Panc1 (cell line): ENCODE results near the gene ILK. TPM values are rescaled to one million over a fixed set of nuclear protein-coding genes. Genes with fewer than 3 reads are reported as not detected.

Source experiments
- ATAC-seq: fragments of 200-7000 bp; cut with Tn5 transposase; 2 replicates; pipeline ENCODE4 v1.9.1; 2020; ENCODE audit warnings: mild to moderate bottlenecking, moderate library complexity
- BruUV-seq: library from RNA; stranded (reverse); fragments of 400-500 nt; replicated peaks from 2 replicates; lab custom pipeline; 2021; lab: Mats Ljungman, UMichigan
- CTCF ChIA-PET: fragments of 300-600 bp; sonication (Branson Sonifier 250); formaldehyde crosslinking; loops from one replicate; lab custom pipeline; 2022; ENCODE audit warnings: antibody characterized with exemption; lab: Charles Lee
- POLR2A ChIA-PET: fragments of 300-600 bp; sonication (Branson Sonifier 250); formaldehyde crosslinking; loops from one replicate; lab custom pipeline; 2022; ENCODE audit warnings: antibody characterized with exemption; lab: Charles Lee
- DNase-seq: peaks from one replicate; pipeline ENCODE4 v3.0.0-alpha.2; 2010; ENCODE audit warnings: low read depth, low spot score
- H3K27ac ChIP-seq: 2 replicates; pipeline ENCODE4 v1.5.1; 2011; ENCODE audit warnings: mild to moderate bottlenecking, low read length, inconsistent platforms
- H3K27me3 ChIP-seq: fragments of 200-500 bp; sonication (Bioruptor generic); 2 replicates; pipeline ENCODE4 v1.6.0; 2014; ENCODE audit warnings: low read length, inconsistent platforms; ENCODE audit not compliant: control insufficient read depth, insufficient read depth
- H3K36me3 ChIP-seq: fragments of 200-500 bp; sonication (Bioruptor generic); 2 replicates; pipeline ENCODE4 v1.5.1; 2014; ENCODE audit warnings: inconsistent platforms, mild to moderate bottlenecking, low read length, moderate library complexity; ENCODE audit not compliant: control insufficient read depth, insufficient read depth
- H3K4me1 ChIP-seq: 2 replicates; pipeline ENCODE4 v1.5.1; 2011; ENCODE audit warnings: inconsistent platforms, mild to moderate bottlenecking, low read length, moderate library complexity; ENCODE audit not compliant: control insufficient read depth, insufficient read depth
- H3K4me3 ChIP-seq, 2 experiments: 2 replicates each; pipeline ENCODE4 v1.5.1; 2011 to 2012; ENCODE audit warnings: low read depth in 2 of 2, low read length in 2 of 2, mild to moderate bottlenecking in 2 of 2, inconsistent platforms in 1 of 2, moderate library complexity in 1 of 2
- H3K9me3 ChIP-seq: fragments of 200-500 bp; sonication (Bioruptor generic); 2 replicates; pipeline ENCODE4 v1.5.1; 2014; ENCODE audit warnings: low read depth, mild to moderate bottlenecking, inconsistent platforms, low read length, moderate library complexity; ENCODE audit not compliant: control insufficient read depth, insufficient read depth
- CTCF ChIP-seq: fragments of 450-650 bp; IDR thresholded peaks from 2 replicates; pipeline ENCODE4 v1.5.1; 2017; ENCODE audit warnings: mild to moderate bottlenecking
- POLR2AphosphoS5 ChIP-seq: IDR thresholded peaks from 2 replicates; pipeline ENCODE4 v1.6.1; 2012; ENCODE audit warnings: mild to moderate bottlenecking, low read depth, low read length, moderate library complexity
- REST ChIP-seq, 2 experiments: IDR thresholded peaks; 2 replicates each; pipeline ENCODE4 v1.6.1; 2011 to 2012; ENCODE audit warnings: low read depth in 2 of 2, control low read depth in 1 of 2, low read length in 1 of 2, mild to moderate bottlenecking in 1 of 2, moderate library complexity in 1 of 2; ENCODE audit not compliant: insufficient read depth in 1 of 2
- SIN3A ChIP-seq: IDR thresholded peaks from 2 replicates; pipeline ENCODE4 v1.6.1; 2012; ENCODE audit warnings: low read depth, mild to moderate bottlenecking, low read length, moderate library complexity, borderline replicate concordance; ENCODE audit not compliant: insufficient read depth
- TCF7L2 ChIP-seq: IDR thresholded peaks from 2 replicates; pipeline ENCODE4 v1.6.1; 2011; ENCODE audit warnings: mild to moderate bottlenecking, low read depth, low read length, inconsistent platforms
- in situ Hi-C: cut with HindIII; loops from 2 replicates; pipeline ENCODE4 v1.10.0; 2016; ENCODE audit warnings: low sequenced_read_pairs, low pct_unique_long_range_greater_than_20kb
- intact Hi-C: fragments of 100-400 bp; cut with micrococcal nuclease; formaldehyde crosslinking; loops from one replicate; pipeline ENCODE4 v1.10.0; 2022; ENCODE audit not compliant: unreplicated experiment
- total RNA-seq: library from RNA; stranded (reverse); gene quantifications from one replicate; pipeline ENCODE4 v1.2.1, GENCODE V29; 2021; ENCODE audit not compliant: unreplicated experiment

The ILK gene
- total RNA-seq, 1 experiment from 2014 or later: 204 TPM

GRCh38 chr11:6656936-6657335 is 53.4 kb downstream of the ILK start:
- ChIA-PET POLR2A (no interaction called here), CTCF (no interaction called here)
- intact Hi-C loops: no loop called here
- Histone ChIP-seq H3K9me3 (no peaks in the 10 kb centered on the region), H3K27ac (no peak overlapping the region), H3K4me3 (no peak overlapping the region), H3K27me3 (peaks cover 58% of the 10 kb centered on the region), H3K36me3 (no peaks in the 10 kb centered on the region; the same call in 1 of the 2 replicates), H3K4me1 (no peaks in the 10 kb centered on the region)
- DNase-seq: no peak
- TF ChIP-seq SIN3A (no peak), TCF7L2 (no peak), REST (IDR thresholded peaks at IDR 0.05; ENCODE audit: insufficient read depth in 1 of 2, low read depth in 2 of 2, low read length in 1 of 2) (no peak), CTCF (no peak), POLR2AphosphoS5 (no peak)
- ATAC-seq: no peak
- in situ Hi-C loops: no loop called here
- BruUV-seq: no TSS peak

- ChIA-PET CTCF (no interaction called here), POLR2A (no interaction called here)
- DNase-seq: no peak
- intact Hi-C loops: no loop called here
- BruUV-seq: no TSS peak
- H3K9me3 ChIP-seq: no peaks in the 10 kb centered on the region
- TF ChIP-seq SIN3A: no peak
- no peak for TF ChIP-seq REST (IDR thresholded peaks at IDR 0.05; ENCODE audit: insufficient read depth in 1 of 2, low read depth in 2 of 2, low read length in 1 of 2)
- no peak for TF ChIP-seq POLR2AphosphoS5
- TF ChIP-seq TCF7L2: no peak
- no peak for TF ChIP-seq CTCF
- no peaks in the 10 kb centered on the region for H3K4me1 ChIP-seq
- in situ Hi-C loops: no loop called here
- H3K27ac ChIP-seq: no peak overlapping the region
- H3K27me3 ChIP-seq: peaks cover 53% of the 10 kb centered on the region
- no peak overlapping the region for H3K4me3 ChIP-seq
- ATAC-seq: no peak
- no peaks in the 10 kb centered on the region; the same call in 1 of the 2 replicates for H3K36me3 ChIP-seq
Observed at GRCh38 chr11:6657346-6657745, 53.8 kb downstream of the ILK start.
